SKM-1 (cell line): ENCODE measurements around the gene CDC14B.
"Not testable (repeated sequence)": the region's sequence is repeated elsewhere in the genome, so short reads cannot be mapped to it uniquely, and the experiment has no call there.

ENCODE experiments used
- DNase-seq: peaks from one replicate; lab custom pipeline; 2025; ENCODE audit not compliant: unreplicated experiment; lab: John Stamatoyannopoulos, UW

CDC14B gene

GRCh38 chr9:96587338-96588315 is 32.0 kb downstream of the CDC14B start:
- DNase-seq: no peak

- no peak for DNase-seq
Observed at GRCh38 chr9:96585426-96585825, 34.2 kb downstream of the CDC14B start.

GRCh38 chr9:96582199-96582598 is 37.4 kb downstream of the CDC14B start:
- not testable (repeated sequence) for DNase-seq

GRCh38 chr9:96581786-96582185 is 37.9 kb downstream of the CDC14B start:
- DNase-seq: no peak

GRCh38 chr9:96581301-96581700 is 38.3 kb downstream of the CDC14B start:
- no peak for DNase-seq

- no peak for DNase-seq
Observed at GRCh38 chr9:96574931-96575351, 44.7 kb downstream of the CDC14B start.

- no peak for DNase-seq
Observed at GRCh38 chr9:96574455-96574854, 45.2 kb downstream of the CDC14B start.

GRCh38 chr9:96567203-96567700 is 52.4 kb downstream of the CDC14B start:
- DNase-seq: no peak

- DNase-seq: no peak
Observed at GRCh38 chr9:96566498-96567202, 53.0 kb downstream of the CDC14B start.

- no peak for DNase-seq
Observed at GRCh38 chr9:96565671-96566497, 53.8 kb downstream of the CDC14B start.

GRCh38 chr9:96564217-96564616 is 55.4 kb downstream of the CDC14B start:
- no peak for DNase-seq

GRCh38 chr9:96559339-96559943 is 60.2 kb downstream of the CDC14B start:
- no peak for DNase-seq

- DNase-seq: no peak
Observed at GRCh38 chr9:96557921-96558320, 61.7 kb downstream of the CDC14B start.

GRCh38 chr9:96556701-96557461 is 62.8 kb downstream of the CDC14B start:
- DNase-seq: no peak

- DNase-seq: no peak
Observed at GRCh38 chr9:96555567-96556386, 63.9 kb downstream of the CDC14B start.

- no peak for DNase-seq
Observed at GRCh38 chr9:96554801-96555566, 64.7 kb downstream of the CDC14B start.

GRCh38 chr9:96554326-96554725 is 65.3 kb downstream of the CDC14B start:
- DNase-seq: no peak

GRCh38 chr9:96553070-96553469 is 66.6 kb downstream of the CDC14B start:
- DNase-seq: no peak
